HG02588 (cell line): ENCODE data around the gene MS4A4E.
"Not testable (repeated sequence)": the region's sequence is repeated elsewhere in the genome, so short reads cannot be mapped to it uniquely, and the experiment has no call there.

Source experiments
- ATAC-seq: cut with Tn5 transposase; IDR thresholded peaks from one replicate; pipeline ENCODE4 v1.9.1; 2021; ENCODE audit warnings: mild to moderate bottlenecking, moderate library complexity; ENCODE audit not compliant: unreplicated experiment

MS4A4E gene

DNA sequence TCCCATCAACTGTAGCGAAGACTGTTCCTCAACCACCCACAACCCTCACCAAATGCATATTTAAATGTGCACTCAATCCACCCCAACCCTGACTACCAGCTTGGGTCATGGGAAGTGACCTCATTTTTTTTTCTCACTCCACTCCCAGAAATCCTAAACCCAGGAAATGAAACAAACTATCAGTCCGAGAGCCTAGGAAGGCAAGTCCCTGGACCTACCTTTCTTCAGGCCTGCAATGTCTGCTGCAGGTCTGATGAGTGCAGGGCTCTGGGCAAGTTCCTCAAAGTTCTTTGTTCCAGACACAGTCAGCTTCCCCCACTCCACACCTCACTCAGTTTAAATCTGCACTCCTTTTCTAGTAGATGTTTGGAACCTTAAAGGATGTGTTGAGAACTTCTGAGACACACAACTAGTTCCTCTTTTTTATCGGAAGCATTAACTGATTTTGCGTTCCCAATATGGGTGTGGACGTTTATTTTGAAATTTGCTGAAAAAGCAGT is at the start of gene MS4A4E:
Gene MS4A4E (minus strand): TSS at position 398 of the 500 bp plus-strand sequence. CDS start 13,082 bp downstream, outside the sequence.
- ATAC-seq = no peak

DNA sequence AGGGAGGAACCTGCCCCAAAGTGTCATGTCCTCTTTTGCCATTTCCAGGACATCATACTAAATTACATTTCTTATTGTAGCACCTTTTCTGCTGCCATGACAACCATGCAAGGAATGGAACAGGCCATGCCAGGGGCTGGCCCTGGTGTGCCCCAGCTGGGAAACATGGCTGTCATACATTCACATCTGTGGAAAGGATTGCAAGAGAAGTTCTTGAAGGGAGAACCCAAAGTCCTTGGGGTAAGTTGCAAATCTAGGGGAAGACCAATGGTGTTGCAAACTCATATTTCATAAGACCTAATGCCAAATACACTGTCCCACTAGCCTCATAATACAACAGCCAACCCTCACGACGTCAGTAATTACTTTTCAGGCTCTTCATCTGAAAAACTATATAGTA is 49.2 kb upstream of the MS4A4E start:
- no peak for ATAC-seq

DNA sequence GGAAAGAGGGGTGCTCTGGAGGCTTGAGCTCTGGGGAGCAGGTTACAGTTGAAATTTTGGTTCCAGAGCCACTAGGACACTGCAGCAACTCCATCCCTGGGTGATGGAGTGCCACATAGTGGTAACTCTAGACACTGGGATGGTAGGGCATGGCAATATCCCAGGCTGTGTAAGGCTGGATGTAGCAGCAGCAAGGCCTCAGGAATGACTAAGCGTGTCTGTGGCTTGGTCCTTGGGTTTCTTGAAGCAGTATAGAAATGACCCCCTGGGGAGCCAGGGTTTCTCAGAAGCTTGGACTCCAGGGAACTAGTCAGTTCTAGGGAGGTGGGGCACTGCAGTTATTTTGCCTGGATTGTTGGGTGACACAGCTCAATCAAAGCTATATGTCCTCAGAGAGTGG is 45.6 kb upstream of the MS4A4E start:
- no peak for ATAC-seq

DNA sequence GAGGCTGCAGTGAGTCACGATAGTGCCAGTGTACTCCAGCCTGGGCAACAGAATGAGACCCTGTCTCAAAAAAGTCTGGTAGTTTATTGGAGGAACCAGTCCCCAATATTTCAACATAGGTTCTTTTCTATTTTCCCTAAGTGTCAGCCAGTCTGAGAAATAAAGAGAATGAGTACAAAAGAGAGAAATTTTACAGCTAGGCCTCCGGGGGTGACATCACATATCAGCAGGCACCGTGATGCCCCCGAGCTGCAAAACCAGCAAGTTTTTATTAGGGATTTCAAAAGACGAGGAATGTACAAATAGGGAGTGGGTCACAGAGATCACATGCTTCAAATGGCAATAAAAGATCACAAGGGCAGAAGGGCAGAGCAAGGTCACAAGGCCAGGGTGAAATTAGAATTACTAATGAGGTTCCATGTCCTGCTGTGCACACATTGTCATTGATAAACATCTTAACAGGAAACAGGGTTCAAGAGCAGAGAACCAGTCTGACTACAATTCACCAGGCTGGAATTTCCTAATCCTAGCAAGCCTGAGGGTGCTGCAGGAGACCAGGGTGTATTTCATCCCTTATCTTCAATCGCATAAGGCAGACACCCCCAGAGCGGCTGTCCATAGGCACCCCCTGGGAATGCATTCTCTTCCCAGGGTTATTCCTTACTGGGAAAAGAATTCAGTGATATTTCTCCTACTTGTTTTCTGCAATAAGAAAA is 42.6 kb upstream of the MS4A4E start:
- ATAC-seq = not testable (repeated sequence)

DNA sequence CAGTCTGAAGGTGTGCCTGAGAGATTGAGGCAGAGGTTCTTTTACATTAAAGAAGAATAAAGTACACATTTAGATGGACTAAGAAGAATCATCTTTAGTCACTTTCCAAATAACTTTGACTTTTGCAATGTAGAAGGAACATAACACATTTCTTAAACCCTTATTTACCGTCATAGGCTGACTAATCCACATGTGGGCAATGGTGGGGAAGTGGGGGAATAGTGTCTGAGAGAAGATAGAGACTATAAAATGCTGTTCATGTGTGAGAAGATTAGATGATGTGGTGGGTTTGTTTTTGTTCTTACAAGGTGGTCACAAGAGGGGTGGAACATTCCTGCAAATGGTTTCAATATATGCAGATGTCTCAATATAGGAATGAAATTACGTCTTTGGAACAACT is 39.3 kb upstream of the MS4A4E start:
- ATAC-seq = no peak

DNA sequence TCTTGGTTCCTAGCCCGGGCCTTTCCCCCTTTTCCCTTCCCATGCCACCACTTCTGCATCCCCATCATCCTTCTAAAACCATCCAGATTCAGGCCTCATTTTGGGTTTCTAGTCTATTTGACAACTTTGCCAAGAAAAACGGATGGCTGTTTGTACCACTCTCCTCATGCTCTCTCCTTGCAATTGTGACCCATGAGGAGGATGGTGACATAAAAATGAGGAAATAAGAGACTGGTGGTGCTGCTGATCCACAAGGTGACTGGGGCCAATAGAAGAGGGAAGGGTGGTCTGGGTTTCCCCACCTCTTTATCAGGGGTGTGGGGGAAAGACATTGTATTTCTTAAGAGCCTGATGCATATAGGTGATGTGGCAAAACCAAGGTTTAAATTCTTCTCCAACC is 38.5 kb upstream of the MS4A4E start:
- ATAC-seq = no peak

DNA sequence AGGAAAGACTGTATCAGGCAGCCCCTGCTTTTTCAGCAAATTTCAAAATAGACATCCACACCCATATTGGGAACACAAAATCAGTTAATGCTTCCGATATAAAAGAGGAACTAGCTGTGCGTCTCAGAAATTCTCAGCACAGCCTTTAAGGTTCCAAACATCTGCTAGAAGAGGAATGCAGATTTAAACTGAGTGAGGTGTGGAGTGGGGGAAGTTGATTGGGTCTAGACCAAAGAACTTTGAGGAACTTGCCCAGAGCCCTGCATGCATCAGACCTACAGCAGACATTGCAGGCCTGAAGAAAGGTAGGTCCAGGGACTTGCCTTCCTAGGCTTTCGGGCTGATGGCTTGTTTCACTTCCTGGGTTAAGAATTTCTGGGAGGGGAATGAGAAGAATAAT is 37.5 kb upstream of the MS4A4E start, which contains the start of gene MS4A4A:
Gene MS4A4A (plus strand): TSS at position 255 of the 400 bp plus-strand sequence. CDS start 10 bp downstream, at position 265.
- ATAC-seq = no peak

DNA sequence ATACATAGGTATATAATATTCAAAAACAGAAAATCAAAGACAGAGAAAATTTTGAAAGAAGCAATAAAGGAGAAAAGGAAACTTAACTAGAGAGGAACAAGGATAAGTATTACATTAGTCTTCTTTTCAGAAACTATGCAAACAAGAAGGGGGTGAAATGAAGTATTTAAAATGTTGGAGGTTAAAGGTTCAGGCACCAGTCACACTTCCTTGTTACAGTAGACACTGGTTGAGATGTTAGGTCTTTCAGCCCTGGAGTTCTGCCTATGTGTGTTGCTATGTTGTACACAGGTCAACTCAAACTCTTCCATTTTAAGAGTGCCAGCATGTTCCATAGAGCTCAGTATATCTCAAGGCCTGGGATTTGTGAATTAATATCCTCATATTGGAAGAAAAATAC is 31.5 kb upstream of the MS4A4E start:
- no peak for ATAC-seq

DNA sequence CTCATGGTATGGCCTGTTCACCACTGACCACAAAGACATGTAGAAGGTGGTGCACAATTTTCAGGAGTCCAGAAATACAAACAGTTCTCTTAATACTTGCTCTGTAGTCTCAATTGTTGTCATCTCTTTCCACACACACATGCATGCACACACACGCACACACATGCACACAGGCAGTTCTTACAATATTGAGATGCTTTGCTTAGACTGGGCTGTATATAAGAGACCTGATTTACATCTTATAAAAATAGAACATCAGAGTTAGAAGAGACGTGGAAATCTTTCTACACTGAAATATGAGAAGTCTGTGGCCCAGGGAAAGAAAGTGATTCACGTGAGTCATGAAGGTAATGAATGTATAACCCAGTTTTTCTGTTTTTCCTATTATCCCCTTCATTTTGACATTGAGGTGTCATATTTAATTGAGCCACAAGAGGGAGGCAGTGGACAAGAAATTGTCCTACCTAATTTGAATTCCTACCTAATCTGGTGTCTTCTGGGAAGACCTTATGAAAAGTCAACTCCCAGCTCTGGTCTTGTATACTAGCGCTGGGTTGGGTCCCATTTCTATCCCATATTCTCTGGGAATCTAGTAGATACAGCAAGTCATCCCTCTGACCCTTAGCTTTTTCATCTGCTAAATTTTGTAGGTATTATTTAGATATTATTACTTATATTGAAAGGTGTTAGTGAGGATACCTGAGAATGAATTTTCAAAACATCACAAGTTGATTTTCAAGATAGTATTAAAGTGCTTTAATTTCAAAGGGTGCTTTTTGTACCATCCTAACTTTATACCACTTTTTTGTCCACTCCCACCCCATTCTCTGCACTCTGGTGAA is 22.7 kb upstream of the MS4A4E start:
- ATAC-seq = no peak

DNA sequence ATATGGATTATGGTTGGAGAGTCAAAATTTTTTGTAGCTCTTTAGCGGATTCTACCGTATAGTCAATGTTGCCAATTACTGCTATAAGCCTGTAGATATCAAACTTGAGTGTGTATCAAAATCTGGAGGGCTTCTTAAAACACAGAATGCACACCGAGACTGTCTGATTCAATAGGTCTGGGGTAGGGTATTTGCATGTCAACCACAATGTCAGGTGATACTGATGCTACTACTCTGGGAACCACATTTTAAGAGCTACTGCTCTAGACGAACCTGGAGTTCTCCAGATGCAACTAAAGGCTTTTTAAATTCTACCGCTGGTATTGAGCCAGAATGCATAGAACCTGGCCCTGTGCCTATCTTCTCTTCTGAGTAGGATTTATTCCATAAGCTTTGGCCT is 21.7 kb upstream of the MS4A4E start:
- ATAC-seq = no peak

DNA sequence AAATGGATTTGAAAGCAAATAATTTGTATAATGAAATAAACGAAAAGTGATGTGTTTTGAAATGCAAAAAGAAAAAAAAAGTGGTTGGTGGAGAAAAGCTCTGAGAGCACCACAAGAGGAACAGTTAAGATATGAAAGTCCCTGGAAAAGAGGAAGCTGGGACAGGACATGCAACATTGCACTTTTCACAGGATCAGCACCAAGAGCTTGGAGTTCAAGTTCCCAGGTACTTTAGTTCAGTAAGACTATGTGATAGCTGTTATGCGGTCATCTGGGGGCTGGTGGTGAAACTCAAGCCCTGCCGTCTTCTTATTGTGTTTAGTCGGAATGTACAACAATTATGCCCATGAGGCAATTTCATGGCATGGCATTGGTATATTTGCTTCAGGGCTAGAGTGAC is 20.5 kb upstream of the MS4A4E start:
- no peak for ATAC-seq

DNA sequence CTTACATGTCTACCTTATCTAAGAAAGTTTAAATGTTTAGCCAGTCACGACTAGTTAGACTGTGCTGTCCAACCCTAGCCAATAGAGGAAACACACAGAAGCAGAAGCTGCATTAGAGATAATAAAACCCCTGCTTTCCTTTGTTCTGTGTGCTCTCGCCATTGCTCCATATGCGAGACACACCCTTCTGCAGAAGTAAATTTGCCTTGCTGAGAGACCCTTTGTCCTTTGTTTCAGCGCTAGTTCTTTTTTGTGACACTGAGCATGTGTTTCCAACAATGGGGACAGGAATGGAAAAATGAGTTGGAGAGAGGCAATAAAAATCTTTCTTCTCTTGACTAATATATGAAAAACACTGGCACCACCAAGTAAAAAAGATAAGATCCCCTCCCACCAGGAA is 18.1 kb upstream of the MS4A4E start:
- no peak for ATAC-seq

DNA sequence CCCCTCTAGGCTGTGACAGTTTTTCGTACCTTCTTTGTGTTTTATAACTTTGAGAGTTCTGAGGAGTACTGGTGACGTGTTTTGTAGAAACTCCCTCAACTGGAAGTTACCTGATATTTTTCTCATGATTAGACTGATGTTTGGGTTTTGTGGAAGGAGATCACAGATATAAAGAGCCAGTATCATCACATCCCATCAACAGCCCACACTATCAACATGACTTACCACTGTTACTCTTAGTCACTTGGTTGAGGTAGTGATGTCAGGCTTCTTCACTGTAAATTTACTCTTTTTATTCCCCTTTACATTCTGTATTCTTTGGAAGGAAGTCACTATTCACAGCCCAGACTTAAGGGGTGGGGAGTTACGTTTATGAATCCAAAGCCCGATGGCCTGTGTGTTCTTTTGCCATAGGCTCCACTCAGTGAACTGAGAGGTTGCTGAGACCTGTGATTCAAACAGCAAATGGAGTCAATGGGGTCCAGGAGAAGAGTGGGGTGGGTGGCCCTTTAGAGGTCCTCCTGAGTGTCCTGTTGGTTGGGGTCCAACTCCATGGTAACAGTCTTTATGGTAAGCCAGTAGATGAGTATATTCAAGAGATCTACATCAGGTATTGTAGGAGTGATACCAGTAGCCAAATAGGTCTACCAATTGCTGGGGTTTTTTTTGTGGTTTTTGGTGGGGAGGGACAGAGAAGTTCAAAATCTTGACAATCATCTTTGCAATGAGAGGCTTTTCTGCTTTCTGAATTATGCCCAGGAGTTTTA is 15.2 kb upstream of the MS4A4E start:
- ATAC-seq = no peak

DNA sequence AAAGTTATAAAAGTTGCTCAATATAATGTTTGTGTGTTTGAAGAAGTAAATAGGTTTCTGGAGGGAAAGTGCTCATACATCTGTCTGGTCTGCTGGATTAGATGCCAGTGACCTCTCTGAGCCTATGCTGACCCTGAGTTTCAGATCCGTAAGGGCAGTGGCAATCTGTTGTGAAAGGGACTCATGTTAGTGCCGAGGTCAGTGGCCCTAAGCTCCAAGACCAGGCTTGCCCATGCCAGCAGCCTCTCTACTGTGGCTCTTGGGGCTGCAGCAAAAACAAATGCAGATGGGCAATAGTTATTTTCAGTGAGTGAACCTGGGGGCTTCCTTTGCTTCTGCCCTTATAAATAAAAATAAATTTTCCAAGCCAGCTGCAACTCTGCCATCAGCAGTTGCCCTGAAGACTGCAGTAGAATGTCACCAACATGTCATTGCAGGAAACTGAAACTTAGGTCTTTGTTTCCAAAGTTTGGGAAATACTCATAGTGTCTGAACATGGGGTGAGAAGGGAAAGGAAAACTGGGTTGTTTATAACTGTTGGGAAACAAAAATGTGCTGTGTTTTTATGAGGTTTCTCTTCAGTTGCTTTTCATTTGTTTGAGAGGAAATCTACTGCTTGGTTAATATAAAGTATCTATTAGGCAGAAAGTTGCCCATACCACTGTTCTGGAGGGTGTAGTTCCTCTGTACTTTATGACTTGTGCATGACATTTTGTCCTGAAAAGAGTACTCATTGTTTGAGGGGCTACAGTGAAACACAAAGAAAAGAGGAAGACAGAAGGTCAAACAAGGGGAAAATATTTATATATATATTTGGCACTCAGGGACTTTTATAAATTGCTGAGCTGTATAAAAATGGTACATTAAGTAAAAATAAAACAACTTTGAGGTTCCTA is 9.5 kb upstream of the MS4A4E start:
- no peak for ATAC-seq

DNA sequence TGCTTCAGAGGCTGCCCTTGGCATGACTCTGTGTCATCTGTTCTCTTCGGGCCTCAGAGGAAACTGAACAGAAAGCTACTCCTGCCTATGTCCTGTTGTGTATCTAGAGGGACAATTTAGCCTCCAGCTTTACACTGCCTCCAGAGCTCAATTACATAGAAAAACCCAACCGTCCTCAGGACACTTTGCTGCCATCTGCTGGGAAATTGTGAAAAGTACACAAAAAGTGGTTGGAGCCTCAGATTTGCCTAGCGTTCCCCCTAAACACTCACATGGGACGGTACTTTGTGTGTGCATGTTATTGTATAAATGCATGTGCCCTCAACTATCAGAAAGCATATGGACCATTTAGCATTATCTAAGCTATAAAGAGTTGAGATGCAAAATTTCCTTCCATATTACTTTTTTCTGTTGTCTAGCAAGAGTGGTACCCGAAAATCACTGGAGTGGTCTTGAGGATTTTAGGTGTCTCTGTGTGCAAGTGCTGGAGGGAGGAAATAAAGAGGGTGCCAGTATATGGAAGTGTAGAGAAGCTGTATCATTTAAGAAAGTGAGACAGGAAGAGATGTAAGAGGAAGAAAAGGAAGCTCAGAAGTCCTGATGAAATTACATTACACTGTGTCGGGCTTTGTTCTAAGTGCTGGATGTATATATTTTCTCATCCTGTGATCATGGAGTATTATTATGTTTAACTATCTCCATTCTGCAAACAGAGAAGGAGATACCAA is 8.7 kb upstream of the MS4A4E start:
- no peak for ATAC-seq

DNA sequence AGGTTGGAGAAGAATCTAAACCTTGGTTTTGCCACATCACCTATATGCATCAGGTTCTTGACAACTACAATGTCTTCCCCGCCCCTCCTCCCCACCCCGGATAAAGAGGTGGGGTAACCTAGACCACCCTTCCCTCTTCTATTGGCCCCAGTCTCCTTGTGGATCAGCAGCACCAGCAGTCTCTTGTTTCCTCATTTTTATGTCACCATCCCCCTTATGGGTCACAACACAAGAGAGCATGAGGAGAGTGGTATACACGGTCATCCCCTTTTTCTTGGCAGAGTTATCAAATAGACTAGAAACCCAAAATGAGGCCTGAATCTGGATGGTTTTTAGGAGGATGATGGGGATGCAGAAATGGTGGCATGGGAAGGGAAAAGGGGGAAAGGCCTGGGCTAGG is 1.2 kb downstream of the MS4A4E start:
- no peak for ATAC-seq

DNA sequence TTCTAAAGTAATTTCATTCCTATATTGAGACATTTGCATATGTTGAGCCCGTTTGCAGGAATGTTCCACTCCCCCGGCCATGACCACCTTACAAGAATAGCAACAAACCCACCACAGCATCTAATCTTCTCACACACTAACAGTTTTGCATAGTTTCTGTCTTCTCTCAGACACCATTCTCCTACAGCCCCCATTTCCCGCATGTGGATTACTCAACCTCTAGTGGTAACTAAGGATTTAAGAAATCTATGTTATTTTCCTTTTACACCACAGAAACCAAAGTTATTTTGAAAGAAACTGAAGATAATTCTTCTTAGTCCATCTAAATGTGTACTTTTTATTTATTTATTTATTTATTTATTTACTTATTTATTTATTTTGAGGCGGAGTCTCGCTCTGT is 2.3 kb downstream of the MS4A4E start:
- ATAC-seq = no peak

DNA sequence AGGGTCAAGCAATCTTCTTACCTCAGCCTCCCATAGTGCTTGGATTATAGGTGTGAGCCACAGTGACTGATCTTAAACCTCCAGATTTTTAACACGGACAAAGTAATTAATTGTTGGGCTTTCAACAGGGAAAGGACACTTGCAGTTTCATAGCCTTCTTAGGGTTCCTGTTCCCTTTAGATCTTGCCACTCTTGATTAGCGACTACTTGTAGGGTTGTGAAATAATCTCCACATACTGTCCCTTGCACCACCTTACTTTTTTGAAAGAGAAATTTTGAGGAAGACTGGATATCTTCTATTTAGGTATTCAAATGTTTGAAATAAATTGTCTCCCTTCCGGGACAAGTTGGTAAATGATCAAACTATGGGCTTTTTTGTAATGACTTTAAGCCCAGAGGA is 7.6 kb downstream of the MS4A4E start:
- ATAC-seq = no peak

DNA sequence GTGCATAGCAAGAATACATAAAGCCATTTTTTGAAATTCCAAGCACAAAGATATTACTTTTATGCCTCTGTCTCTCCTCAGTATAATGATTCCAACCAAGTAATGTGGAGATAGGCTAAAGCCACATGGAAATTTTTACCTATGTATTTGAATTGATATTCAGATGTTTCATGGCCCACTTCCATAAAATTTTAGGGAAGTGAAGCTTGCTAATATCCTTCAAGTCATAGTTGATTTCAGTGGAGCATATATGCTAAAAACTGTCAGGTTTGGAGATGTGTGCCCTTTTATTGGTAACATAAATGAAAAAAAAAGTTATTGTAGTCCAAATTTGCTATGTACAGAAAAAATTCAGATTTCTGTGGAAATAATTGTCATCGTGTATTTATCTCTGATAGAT is 12.3 kb downstream of the MS4A4E start:
- ATAC-seq = no peak

DNA sequence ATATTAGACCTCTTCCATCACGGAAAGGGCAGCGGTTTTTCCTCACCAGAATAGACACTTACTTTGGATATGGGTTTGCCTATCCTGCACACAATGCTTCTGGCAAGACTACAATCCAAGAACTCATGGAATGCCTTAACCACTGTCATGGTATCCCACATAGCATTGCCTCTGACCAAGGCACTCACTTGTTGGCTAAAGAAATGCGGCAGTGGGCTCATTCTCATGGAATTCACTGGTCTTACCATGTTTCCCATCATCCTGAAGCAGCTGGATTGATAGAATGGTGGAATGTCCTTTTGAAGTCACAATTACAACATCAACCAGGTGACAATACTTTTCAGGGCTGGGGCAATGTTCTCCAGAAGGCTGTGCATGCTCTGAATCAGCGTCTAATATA is 20.8 kb downstream of the MS4A4E start:
- ATAC-seq = no peak
